Spleen (tissue), 11 donors: ENCODE measurements around the gene SUSD6. TPM values are rescaled to one million over a fixed set of nuclear protein-coding genes. Genes with fewer than 3 reads are reported as not detected.

Experiments
- DNase-seq: peaks from one replicate; pipeline ENCODE4 v3.0.0-alpha.2; 2020
- H3K27ac ChIP-seq, 8 donors: fragments of 200-600 bp; sonication (generic) in 7 of 8; 1 replicate in 4 of 8; 2 replicates in 4 of 8; pipeline versions ENCODE4 v1.5.0 to v1.8.0; 2016 to 2021; ENCODE audit warnings: inconsistent platforms in 4 of 8, mild to moderate bottlenecking in 4 of 8, moderate library complexity in 1 of 8
- H3K27me3 ChIP-seq, 7 donors: fragments of 200-600 bp; sonication (generic) in 6 of 7; replicated peaks in 1 of 7; 1 replicate in 4 of 7; 2 replicates in 3 of 7; pipeline versions ENCODE4 v1.5.0 to v1.8.0; 2016 to 2021; ENCODE audit warnings: inconsistent platforms in 3 of 7, mild to moderate bottlenecking in 1 of 7
- H3K36me3 ChIP-seq, 6 donors: fragments of 200-600 bp; sonication (generic) in 5 of 6; 1 replicate in 4 of 6; 2 replicates in 2 of 6; pipeline versions ENCODE4 v1.5.0 to v1.8.0; 2016 to 2021; ENCODE audit warnings: inconsistent platforms in 2 of 6
- H3K4me1 ChIP-seq, 6 donors: fragments of 200-600 bp; sonication (generic) in 5 of 6; 1 replicate in 3 of 6; 2 replicates in 3 of 6; pipeline versions ENCODE4 v1.5.0 to v1.8.0; 2016 to 2021; ENCODE audit warnings: inconsistent platforms in 3 of 6
- H3K4me3 ChIP-seq, 8 donors: fragments of 200-600 bp; sonication (generic) in 7 of 8; 1 replicate in 4 of 8; 2 replicates in 4 of 8; pipeline versions ENCODE4 v1.5.0 to v1.8.0; 2016 to 2021; ENCODE audit warnings: inconsistent platforms in 4 of 8, mild to moderate bottlenecking in 4 of 8, moderate library complexity in 2 of 8
- H3K9me3 ChIP-seq, 8 donors: fragments of 200-600 bp; sonication (generic) in 7 of 8; 1 replicate in 4 of 8; 2 replicates in 4 of 8; pipeline versions ENCODE4 v1.5.0 to v1.8.0; 2016 to 2021; ENCODE audit warnings: inconsistent platforms in 4 of 8
- POLR2A ChIP-seq, 3 donors: fragments of 450-650 bp; IDR thresholded peaks; one replicate each; pipeline ENCODE4 v1.5.1; 2017; ENCODE audit warnings: antibody characterized with exemption in 3 of 3, mild to moderate bottlenecking in 1 of 3
- POLR2AphosphoS5 ChIP-seq, 3 donors: sonication (generic); formaldehyde crosslinking; IDR thresholded peaks; one replicate each; pipeline ENCODE4 v1.5.1; 2017; ENCODE audit warnings: antibody characterized with exemption in 3 of 3
- WGBS, 5 donors: extraction: QIAGEN DNeasy Blood & Tissue Kit in 3 of 5; methylation state at CpG; one replicate each; pipeline versions ENCODE4 v1.1.5 to v1.1.7; 2013 to 2018; 5-methylcytosine and 5-hydroxymethylcytosine counted together
- intact Hi-C: fragments of 100-400 bp; cut with DNase I; formaldehyde crosslinking; loops from one replicate; pipeline ENCODE4 v1.15.0; 2023; ENCODE audit warnings: low total_unique reads
- polyA plus RNA-seq, 3 donors: library from polyadenylated mRNA; stranded (reverse); fragments of 200-250 nt; gene quantifications; one replicate each; pipeline ENCODE4 v1.2.1, GENCODE V29; 2013
- total RNA-seq, 7 donors: library from RNA; depleted of rRNA in 3 of 7; stranded (reverse); fragments of >200 nt in 3 of 7; fragmentation: NEBNext Ultra II Directional in 4 of 7; extraction: Animal tissue kit (Norgen Biotek cat#: 25700) in 4 of 7; gene quantifications; one replicate each; pipeline versions ENCODE4 v1.1.0 to v1.2.1, GENCODE V29; 2016 to 2021
- TF ChIP-seq, protein P1 (sequence below), 11 experiments: fragments of 200-600 bp in 7 of 11; fragments of 450-650 bp in 4 of 11; sonication (generic) in 4 of 11; IDR thresholded peaks in 8 of 11; conservative IDR thresholded peaks in 3 of 11; 1 replicate in 7 of 11; 2 replicates in 4 of 11; pipeline versions ENCODE4 v1.4.0 to v1.8.0; 2016 to 2021; ENCODE audit warnings: antibody characterized with exemption in 11 of 11, inconsistent platforms in 4 of 11, mild to moderate bottlenecking in 1 of 11
- donor health status: healthy with polysubstance abuse.
- donor health status: DM: no; HTN: no; CAD: no; lungs with moderate emphysema.
- donor health status: DM: no; HTN: no; CAD: no.
- donor health status: Bipolar disorder and iron deficiency.
- donor health status: healthy.
- donor health status: DM: no; HTN: no; CAD: no.
- donor health status: DM: yes; HTN: yes; CAD: no.

SUSD6 gene
- total and polyA plus RNA-seq, 10 donors = 10.7 to 120 (median 86.4) TPM

DNA sequence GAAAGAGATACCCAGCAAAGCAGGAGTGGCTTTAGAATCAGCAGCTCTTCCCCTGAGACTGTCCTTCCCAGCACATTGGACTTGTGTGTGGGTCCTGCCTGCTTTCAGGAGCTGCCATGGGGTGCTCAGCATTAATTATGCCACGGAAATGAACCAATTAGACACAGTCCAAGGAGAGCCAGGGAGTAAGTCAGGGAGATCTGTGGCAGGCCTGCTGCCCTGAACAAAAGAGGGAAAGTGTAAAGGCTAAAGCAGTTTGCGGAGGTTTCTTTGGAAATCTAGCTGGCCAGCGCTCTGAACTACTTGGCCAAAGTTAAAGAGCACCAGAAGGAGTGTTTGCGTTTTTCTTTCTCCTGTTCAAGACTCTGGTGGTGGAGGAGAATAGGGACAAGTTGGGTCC is 89.9 kb downstream of the SUSD6 start:
- DNase-seq = no peak
- Histone ChIP-seq H3K27ac (peak overlapping the region in 7 of 8 donors; percentile 65 to 94 (median 77)), H3K4me1 (peaks cover 46 to 100% (median 95%) of the 10 kb centered on the region in 6 donors), H3K4me3 (no peak overlapping the region), H3K36me3 (peaks cover 0 to 32% (median 18%) of the 10 kb centered on the region in 6 donors), H3K27me3 (no peaks in the 10 kb centered on the region), H3K9me3 (no peaks in the 10 kb centered on the region)
- WGBS, 5 donors = 75 to 86% (median 77%) methylated on average over 4 of the region's 4 CpGs
- TF ChIP-seq, protein P1, sequence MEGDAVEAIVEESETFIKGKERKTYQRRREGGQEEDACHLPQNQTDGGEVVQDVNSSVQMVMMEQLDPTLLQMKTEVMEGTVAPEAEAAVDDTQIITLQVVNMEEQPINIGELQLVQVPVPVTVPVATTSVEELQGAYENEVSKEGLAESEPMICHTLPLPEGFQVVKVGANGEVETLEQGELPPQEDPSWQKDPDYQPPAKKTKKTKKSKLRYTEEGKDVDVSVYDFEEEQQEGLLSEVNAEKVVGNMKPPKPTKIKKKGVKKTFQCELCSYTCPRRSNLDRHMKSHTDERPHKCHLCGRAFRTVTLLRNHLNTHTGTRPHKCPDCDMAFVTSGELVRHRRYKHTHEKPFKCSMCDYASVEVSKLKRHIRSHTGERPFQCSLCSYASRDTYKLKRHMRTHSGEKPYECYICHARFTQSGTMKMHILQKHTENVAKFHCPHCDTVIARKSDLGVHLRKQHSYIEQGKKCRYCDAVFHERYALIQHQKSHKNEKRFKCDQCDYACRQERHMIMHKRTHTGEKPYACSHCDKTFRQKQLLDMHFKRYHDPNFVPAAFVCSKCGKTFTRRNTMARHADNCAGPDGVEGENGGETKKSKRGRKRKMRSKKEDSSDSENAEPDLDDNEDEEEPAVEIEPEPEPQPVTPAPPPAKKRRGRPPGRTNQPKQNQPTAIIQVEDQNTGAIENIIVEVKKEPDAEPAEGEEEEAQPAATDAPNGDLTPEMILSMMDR (IDR thresholded peaks at IDR 0.05 in 8 of 11, conservative IDR thresholded peaks at IDR 0.05 in 3 of 11) = no peak
- TF ChIP-seq POLR2AphosphoS5 (IDR thresholded peaks at IDR 0.05) (no peak), POLR2A (IDR thresholded peaks at IDR 0.05) (no peak)
- intact Hi-C loops = no loop called here

DNA sequence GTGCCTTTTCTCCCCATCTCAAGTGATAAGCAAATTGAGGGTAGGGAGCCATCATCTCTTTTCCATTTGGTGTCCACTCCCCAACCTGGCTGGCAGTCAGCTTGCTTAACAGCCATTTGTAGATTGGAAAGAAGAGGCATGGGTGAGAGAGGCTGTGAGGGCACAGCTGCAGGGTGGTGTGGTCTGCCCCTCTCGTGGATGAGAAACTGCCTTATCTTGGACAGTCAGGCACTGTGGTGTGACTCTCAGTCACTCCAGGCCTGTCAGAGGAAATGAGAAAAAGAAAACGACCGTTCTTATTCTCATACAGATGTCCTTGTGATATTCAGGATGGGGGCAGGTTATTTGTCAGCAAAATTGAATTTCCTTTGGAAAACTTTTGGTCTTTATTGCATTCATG is 90.5 kb downstream of the SUSD6 start:
- Histone ChIP-seq H3K27ac (peak overlapping the region; percentile 16 to 94 (median 77)), H3K4me3 (peak overlapping the region in 1 of 8 donors; percentile 53), H3K36me3 (peaks cover 0 to 38% (median 20%) of the 10 kb centered on the region in 6 donors), H3K9me3 (no peaks in the 10 kb centered on the region), H3K4me1 (peaks cover 44 to 100% (median 91%) of the 10 kb centered on the region in 6 donors), H3K27me3 (no peaks in the 10 kb centered on the region)
- peak in 2 of 3 donors; percentile 58 to 63 for TF ChIP-seq POLR2AphosphoS5 (IDR thresholded peaks at IDR 0.05)
- TF ChIP-seq, protein P1 (IDR thresholded peaks at IDR 0.05 in 8 of 11, conservative IDR thresholded peaks at IDR 0.05 in 3 of 11) = no peak
- DNase-seq = no peak
- intact Hi-C loops = no loop called here
- 0 to 15% (median 7%) methylated on average over 3 of the region's 3 CpGs for WGBS, 5 donors

DNA sequence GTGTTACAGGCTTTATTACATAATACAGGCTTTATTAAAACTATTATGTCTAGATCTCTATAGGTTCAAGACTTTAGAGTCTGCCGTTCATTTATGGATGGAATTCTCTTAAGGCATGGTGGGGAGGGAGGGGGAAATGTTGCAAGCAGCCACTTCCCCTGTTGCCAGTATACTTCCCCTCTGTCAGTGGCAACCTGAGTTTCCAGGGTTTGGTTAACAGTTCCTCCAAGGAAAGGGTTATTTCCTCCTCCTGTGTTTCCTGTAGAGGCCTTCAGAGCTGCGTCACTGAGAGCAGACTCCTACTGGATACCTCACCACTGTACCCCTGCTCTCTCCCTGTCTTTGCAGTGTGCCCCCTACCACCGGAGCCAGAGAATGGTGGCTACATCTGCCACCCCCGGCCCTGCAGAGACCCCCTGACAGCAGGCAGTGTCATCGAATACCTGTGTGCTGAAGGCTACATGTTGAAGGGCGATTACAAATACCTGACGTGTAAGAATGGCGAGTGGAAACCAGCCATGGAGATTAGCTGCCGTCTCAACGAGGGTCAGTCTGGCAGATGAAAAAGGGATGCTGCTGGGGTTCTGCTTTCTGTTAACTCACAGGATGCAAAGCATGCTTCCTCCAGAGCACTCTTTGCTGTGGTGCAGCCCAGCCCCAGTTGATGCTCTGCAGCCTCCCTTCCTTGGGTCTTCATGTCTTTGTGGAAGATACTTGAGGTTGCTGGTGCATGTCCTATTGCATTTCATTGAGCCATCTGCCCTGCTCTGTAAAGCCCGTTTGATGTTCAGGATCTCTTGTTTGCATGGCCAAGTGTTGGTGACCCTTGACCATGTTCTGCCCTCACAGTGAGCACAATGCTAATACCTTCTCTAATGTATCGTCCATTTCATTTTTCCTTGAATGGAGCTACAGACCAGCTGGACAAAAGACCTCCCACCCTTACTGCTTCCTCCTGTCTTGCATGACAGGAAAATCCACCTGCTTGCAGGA is 91.9 kb downstream of the SUSD6 start:
- Histone ChIP-seq H3K27me3 (no peaks in the 10 kb centered on the region), H3K4me1 (peaks cover 47 to 100% (median 83%) of the 10 kb centered on the region in 6 donors), H3K36me3 (peaks cover 0 to 53% (median 27%) of the 10 kb centered on the region in 6 donors), H3K9me3 (no peaks in the 10 kb centered on the region), H3K27ac (peak overlapping the region; percentile 64 to 94 (median 77)), H3K4me3 (peak overlapping the region in 1 of 8 donors; percentile 53)
- intact Hi-C loops = no loop called here
- WGBS, 5 donors = 34 to 42% (median 42%) methylated on average over 12 of the region's 12 CpGs
- TF ChIP-seq POLR2A (IDR thresholded peaks at IDR 0.05) = no peak
- TF ChIP-seq POLR2AphosphoS5 (IDR thresholded peaks at IDR 0.05) = peak in 2 of 3 donors; percentile 23 to 25
- TF ChIP-seq, protein P1 (IDR thresholded peaks at IDR 0.05 in 8 of 11, conservative IDR thresholded peaks at IDR 0.05 in 3 of 11) = peak in 1 of 11 experiments; percentile 7
- no peak for DNase-seq

DNA sequence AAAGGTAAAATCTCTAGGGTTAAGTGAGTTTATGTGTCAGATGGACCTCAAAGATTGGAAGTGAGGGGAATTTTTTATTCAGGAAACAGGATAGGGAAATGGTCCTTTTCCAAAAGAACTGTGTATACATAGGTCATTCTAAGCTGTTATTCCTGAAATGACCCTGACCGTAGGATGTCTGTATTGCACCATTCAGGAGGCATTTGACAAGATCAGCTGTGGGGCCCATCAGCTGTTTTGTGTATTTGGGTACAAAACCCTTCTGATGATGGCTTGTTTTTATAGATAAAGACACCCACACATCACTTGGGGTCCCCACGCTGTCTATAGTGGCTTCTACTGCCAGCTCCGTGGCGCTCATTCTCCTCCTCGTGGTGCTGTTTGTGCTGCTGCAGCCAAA is 92.9 kb downstream of the SUSD6 start:
- peaks cover 0 to 62% (median 36%) of the 10 kb centered on the region in 6 donors for H3K36me3 ChIP-seq
- no peak overlapping the region for H3K4me3 ChIP-seq
- intact Hi-C loops = no loop called here
- no peak for DNase-seq
- H3K9me3 ChIP-seq = no peaks in the 10 kb centered on the region
- WGBS, 5 donors = 73 to 88% (median 81%) methylated on average over 5 of the region's 5 CpGs
- H3K4me1 ChIP-seq = peaks cover 48 to 100% (median 80%) of the 10 kb centered on the region in 6 donors
- no peaks in the 10 kb centered on the region for H3K27me3 ChIP-seq
- TF ChIP-seq POLR2A (IDR thresholded peaks at IDR 0.05) = no peak
- no peak for TF ChIP-seq POLR2AphosphoS5 (IDR thresholded peaks at IDR 0.05)
- TF ChIP-seq, protein P1 (IDR thresholded peaks at IDR 0.05 in 8 of 11, conservative IDR thresholded peaks at IDR 0.05 in 3 of 11) = no peak
- H3K27ac ChIP-seq = peak overlapping the region in 5 of 8 donors; percentile 17 to 94 (median 86)
